Measurements from ENCODE around the gene LRRC4B.

The LRRC4B gene

DNA sequence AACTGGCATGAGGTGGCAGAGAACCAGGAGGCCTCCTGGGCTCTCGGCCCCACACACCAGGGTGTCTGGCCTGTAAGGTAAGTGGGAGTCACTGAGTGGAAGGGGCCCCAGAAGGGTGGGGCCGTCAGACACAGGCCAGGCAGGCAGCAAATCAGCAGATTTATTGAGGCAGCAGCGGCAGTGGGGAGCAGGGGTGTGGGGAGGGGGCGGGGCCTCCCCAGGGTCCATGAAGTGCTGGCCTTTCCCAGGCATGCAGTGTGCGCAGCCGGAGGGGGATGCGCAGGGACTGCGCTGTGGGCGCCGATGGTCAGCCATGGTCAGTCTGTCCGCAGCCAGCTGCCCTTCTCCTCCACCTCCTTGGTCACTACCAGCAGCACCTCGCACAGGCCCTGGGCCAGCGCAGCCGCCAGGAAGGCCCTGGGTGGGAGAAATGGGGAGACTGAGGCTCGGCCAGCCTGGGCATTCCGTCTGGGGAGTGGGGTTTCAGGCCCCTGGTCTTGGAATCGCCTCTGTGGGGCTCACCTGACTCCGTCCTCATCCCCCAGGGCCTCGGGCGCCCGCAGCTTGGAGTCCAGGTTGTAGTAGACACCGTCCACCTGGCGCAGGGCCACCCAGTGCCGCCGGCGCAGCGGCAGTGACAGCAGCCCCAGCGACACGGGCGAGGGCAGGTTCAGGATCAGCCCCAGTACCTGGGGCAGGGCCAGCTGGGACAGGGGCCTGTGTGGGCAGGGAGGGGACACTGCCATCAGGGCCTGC, 62.2 kb downstream of the LRRC4B start:
- no peak for DNase-seq (ENCODE audit: low read depth)

DNA sequence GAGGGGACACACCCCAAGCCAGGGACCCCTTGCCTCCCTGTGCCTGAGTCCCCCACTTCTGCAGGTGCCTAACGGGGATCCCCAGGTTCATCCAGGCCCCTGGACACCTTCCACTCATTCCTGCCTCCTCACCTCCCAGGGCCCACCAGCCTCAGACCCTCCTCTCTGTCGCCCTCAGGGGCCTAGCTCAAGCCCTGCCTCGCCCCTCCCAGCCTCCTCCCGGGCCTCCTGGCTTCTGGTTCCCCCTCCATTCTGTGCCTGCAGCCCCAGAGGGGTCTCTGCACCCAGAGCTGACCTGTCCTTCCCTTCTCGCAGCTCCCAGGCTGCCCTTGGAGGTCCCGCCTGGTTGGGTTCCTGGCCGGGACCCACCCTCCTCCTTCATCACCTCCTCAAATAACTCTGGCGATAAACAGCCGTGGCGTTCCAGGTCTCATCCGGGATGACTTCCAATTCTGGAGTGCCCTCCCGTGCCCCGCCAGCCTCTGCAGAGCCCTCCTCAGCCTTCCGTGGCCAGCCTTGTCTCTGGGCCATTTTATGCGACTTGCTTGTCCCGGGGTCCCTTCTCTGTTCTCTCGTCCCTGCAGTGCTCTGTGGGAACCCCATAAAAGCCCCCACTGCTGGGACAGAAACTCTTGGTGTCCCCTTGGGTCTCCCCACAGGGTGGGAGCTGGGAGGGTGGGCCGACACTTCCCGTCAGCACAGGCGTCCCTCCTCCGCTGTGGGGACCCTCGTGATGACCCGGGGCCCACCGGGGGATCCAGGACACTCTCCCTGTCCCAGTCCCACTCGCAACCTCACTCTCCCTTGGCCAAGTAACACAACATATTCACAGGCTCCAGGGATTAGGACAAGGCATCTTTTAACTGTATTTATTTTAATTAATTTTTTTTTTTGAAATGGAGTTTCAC, 66.4 kb downstream of the LRRC4B start:
- DNase-seq (ENCODE audit: low read depth) = no peak

DNA sequence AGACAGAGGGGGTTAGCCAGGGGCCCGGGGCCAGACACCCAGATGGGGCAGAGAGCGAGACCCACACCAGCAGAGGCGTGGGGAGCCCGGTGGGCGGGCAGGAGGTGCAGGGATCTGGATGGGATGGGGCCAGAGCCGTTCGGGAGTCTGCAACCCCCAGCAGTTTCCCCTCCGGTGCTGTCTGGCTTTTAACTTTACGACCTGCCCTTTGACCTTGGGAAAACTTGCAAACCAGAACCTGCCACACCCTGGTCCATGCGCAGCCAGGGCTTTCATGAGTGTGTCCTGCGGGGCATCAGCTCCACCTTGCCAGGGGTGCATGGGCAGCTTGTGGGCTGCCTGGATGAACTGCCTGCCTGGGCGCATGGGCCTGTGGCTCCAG, 67.1 kb downstream of the LRRC4B start:
- no peak for DNase-seq (ENCODE audit: low read depth)

GRCh38 chr19:50500753-50501151, 67.5 kb downstream of the LRRC4B start:
- no peak for DNase-seq (ENCODE audit: low read depth)

DNA sequence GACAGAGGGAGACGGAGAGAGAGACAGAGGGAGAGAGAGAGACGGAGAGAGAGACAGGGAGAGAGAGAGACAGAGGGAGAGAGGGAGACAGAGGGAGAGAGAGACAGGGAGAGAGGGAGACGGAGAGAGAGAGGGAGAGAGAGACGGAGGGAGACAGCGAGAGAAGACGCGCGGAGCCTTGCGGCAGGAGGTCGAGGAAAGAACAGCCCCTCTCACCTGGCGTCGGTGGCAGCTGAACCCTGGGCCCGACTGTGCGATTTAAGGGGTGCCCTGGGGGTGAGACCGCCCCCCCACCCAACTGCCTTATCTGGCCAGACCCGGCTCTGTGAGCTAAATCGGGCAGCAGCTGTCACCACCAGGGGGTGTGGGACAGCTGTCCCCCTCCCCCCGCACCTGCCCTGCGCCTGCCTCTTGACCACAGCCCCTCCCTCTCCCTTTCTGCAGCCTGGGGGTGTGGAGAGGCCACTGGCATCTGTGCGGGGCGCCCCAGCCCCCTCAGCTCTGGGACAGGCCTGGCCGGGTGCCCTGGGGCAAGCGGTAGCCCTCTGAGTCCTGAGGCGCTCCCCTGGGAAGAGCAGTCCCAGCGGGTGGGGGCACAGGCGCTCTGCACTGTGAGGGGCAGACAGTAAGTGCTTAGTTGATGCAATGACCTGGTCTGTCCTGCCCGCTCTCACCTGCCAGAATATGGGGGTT, 68.0 kb downstream of the LRRC4B start:
- DNase-seq (ENCODE audit: low read depth) = no peak

DNA sequence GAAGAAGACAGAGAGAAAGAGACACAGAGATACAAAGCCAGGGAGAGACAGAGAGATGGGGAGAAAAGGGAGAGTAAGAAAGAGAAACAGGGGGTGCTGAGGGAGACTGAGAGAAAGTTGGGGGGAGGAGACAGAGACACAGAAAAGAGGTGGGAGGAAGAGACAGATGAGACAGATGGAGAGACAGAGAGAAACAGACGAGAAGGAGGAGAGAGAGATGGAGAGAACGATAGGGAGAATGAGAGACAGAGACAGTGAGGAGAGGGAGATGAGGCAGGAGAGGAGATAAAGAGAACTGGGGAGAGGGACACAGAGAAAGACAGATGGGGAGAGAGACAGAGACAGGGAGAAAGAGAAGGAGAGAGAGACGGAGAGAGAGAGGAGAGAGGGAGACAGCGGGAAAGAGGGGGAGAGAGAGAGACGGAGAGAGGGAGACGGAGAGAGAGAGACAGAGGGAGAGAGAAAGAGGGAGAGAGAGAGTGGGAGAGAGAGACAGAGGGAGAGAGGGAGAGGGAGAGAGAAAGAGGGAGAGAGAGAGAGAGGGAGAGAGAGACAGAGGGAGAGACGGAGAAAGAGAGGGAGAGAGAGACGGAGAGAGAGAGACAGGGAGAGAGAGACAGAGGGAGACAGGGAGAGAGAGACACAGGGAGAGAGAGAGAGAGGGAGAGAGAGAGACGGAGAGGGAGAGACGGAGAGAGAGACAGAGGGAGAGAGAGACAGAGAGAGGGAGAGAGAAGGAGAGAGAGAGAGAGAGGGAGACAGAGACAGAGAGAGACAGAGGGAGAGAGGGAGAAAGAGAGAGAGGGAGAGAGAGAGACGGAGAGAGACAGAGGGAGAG, 69.8 kb downstream of the LRRC4B start:
- no peak for DNase-seq (ENCODE audit: low read depth)

DNA sequence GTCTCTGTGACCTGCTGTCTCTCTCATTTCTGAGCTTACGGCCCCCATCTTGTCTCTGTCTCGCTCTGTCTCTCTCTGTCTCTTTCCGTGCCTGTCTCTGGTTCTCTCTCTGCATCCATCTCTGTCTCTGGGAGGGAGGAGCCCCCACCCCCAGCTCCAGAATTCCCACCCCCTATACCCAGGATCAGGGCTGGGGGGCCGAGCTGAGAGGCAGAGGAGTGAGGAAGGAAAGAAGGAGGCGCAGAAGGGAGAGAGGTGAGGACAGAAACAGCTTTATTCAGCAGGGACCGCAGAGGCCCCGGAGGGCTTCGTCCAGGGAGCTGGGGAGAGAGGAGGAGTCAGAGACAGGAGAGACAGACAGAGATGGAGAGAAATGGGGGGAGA, 71.2 kb downstream of the LRRC4B start:
- DNase-seq (ENCODE audit: low read depth) = no peak

GRCh38 chr19:50496189-50497021, 71.8 kb downstream of the LRRC4B start:
- DNase-seq (ENCODE audit: low read depth) = no peak

GRCh38 chr19:50495020-50495531, 73.2 kb downstream of the LRRC4B start:
- DNase-seq (ENCODE audit: low read depth) = no peak

DNA sequence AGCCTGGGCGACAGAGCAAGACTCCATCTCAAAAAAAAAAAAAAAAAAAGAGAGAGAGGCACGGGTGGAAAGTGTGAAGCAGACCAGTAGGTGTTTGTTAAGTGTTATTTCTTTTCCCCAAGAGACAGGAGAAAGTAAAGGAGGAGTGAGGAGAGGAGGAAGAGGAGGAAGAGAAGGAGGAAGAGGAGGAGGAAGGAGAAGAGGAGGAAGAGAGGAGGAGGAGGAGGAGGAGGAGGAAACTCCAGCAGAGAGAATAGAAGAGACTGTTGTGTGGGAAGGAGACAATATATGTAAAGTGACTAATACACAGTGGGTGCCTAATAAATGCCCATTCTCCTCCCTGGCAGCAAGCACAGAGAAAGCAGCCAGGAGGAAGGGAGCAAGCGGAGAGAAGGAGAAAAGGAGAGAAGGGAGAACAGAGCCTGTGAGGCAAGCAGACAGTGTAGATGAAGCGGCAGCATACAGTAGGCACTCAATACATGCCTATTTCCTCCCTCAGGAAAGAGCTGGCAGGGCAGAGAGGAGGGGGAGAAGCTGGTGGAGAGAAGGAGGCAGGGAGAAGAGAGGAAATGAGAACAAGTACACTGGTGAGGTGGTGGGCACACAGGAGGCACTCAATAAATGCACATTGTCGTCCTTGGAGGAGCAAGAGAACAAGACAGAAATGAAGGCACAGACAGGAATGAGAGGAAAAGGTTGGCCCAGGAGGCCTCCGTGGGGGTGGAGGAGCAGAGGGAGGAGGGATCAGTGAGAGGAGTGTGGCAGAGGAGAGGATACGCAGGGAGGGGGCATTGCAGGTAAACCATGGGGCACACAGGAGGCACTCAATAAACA, 73.8 kb downstream of the LRRC4B start:
- DNase-seq (ENCODE audit: low read depth) = no peak

GRCh38 chr19:50493171-50493570, 75.1 kb downstream of the LRRC4B start:
- DNase-seq (ENCODE audit: low read depth) = no peak

DNA sequence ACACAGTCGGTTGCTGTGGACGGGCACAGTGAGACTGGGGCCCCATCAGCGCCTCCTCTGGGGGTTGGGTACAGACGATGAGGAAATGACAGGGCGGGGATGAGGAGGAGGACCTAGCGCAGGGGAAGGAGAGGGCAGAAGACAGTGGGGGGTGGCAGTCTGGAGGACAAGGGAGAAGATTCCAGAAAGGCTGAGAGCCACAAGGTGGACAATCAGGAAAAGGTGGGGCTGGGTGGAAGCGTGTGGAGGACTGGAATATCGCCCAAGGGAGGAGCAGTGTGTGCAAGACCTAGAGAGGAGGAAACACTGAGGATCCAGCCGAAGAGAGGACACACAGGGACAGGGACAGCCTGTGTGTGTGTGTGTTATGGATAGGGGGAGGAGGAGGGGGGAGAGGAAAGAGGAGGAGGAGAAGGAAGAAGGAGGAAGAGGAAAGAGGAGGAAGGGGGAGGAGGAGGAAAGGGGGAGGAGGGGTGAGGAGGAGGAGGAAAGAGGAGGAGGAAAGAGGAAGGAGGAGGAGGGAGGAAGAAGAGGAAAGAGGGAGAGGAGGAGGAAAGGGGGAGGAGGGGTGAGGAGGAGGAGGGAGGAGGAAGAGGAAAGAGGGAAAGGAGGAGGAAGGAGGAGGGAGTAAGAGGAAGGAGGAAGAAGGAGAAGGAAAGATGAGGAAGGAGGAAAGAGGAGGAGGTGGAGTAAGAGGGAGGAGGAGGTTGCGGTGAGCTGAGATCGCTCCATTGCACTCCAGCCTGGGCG, 75.8 kb downstream of the LRRC4B start:
- no peak for DNase-seq (ENCODE audit: low read depth)

GRCh38 chr19:50490991-50491472, 77.2 kb downstream of the LRRC4B start:
- DNase-seq (ENCODE audit: low read depth) = no peak

- DNase-seq (ENCODE audit: low read depth) = no peak
Measured at GRCh38 chr19:50490411-50490811, 77.8 kb downstream of the LRRC4B start.

DNA sequence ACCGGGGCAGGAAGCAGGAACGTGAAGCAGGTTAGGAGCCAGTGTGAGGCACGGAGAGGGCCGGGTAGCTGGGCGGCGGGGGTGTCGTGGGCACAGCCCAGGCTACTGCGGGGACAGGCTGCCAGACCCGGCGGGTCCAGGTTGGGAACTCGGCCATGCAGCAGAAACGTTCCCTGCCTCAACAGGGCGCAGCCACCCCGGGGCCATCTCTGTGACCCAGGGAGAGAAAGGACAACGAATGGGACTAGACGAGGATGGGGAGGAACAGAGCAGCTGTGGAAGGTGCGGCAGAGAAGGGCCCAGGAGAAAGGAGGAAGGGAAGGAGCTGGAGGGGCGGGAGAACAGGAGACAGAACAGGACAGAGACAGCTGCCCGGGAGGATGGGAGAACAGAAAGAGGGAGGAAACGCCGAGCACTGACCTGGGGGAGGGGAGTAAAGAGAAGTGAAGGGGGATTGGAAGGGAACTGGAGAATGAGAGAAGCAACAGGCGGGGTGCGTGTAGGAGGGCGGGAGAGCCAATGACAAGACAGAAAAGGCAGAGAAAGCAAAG, 78.7 kb downstream of the LRRC4B start:
- no peak for DNase-seq (ENCODE audit: low read depth)

DNA sequence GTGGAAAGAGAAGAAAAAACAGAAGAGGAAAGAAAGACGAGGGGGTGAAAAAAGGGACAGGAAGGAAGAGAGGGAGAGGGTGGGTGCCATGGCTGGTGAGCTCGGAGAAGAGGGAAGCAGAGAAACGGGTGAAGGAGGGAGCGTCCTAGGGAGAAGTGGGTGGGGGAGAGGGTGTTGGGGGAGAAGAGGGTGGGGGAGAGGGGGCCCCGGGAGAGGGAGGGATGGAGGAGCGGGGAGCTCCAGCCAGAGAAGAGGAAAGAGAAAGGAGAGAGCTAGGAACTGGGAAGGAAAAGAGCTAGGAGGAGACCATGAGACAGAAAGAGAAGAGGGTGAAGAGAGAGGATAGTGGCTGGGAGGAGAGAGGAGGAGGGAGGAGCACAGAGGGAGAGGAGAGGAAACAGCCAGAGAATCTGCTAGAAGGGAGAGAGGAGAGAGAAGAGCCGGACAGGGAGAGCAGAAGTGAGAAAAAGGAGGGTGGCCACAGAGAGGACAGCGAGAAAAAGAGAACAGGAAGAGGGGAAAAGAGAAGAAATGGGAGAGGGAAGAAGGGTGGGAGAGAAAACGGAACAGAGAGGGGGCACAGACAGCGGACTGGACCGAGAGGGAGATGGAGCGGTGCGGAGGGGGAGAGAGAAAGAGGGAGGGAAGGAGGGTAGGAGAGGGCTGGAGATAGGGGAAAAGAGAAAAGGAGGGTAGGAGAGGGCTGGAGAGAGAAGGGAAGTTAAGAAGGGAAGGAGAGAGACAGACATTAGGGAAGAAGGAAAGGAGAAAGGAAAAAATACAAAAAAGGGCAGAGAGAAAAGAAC, 79.6 kb downstream of the LRRC4B start:
- no peak for DNase-seq (ENCODE audit: low read depth)

DNA sequence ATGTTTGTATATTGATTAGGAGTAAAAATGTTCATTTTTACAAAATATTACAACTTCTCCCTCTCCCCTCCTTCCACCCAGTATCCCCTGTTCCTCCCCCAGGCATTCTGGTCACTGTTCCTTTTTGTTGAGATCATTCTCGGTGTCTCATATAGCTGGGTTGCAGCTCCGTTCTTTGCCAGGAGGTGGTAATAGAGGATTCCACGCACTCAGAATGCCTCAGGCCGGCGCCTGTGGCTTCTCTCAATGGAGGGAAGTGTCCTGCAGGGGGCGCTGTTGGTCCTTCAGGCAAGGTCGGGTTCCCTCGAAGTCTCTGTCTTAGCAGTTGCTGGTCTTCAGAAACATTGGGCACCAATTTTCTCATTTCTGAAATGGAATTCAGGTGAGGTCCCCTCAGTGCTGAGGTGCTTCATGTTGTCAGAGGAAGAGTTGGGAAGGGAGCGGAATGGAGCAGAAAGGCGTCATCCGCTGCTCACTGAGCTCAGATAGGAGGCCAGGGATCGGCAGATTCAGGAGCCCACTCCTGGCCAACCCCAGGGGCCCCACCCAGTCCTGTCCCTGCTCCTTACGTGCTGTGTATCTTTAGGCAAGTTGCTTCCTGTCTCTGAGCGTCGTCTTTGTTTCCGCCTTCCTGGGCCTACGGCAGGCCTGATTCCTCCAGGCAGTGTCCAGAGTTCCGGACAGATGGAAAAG, 81.3 kb downstream of the LRRC4B start:
- DNase-seq (ENCODE audit: low read depth) = no peak

Measured in non-pigmented ciliary epithelial cell (primary cell).